Measurements from ENCODE around the gene DOK3. TPM values are rescaled to one million over a fixed set of nuclear protein-coding genes. Genes with fewer than 3 reads are reported as not detected.

Gene DOK3
- total and polyA plus RNA-seq, 2 donors (not counting 1 experiment from before 2014, with no cell fraction given), result 103 to 115 TPM

- Mint-ChIP-seq H3K4me3 (peak overlapping the region; percentile 93), H3K27ac (peak overlapping the region; percentile 32), H3K9me3 (ENCODE audit: insufficient read depth) (no peaks in the 10 kb centered on the region), H3K4me1 (peaks cover 32% of the 10 kb centered on the region), H3K27me3 (no peaks in the 10 kb centered on the region)
- DNase-seq, result no peak
- H3K4me2 ChIP-seq (replicated peaks; ENCODE audit: low read depth, low read length, poor library complexity, severe bottlenecking), result peak overlapping the region; percentile 96
- peak overlapping the region; percentile 28 to 84 (median 77) for H3K4me3 ChIP-seq (ENCODE audit: control extremely low read depth in 1 of 5, extremely low read depth in 1 of 5, insufficient read depth in 1 of 5, low read depth in 2 of 5, low read length in 4 of 5)
- ChIA-PET POLR2A (no interaction called here), CTCF (interaction anchor here (0.9 to 1.3 kb wide), 2 partner anchors 52 to 149 kb away, joined by 3 to 7 read pairs; no protein-coding TSS in a partner anchor)
- no peak for ATAC-seq (ENCODE audit: low read depth)
- WGBS (ENCODE audit: insufficient coverage), result under 1% methylated on average over 71 of the region's 72 CpGs
- H3K36me3 ChIP-seq (replicated peaks in 1 of 2; ENCODE audit: control extremely low read depth in 1 of 2, control insufficient read depth in 1 of 2, extremely low read depth in 1 of 2, insufficient read depth in 2 of 2, low read length in 1 of 2), result peaks cover 2 to 15% of the 10 kb centered on the region in 2 experiments
- H3K9ac ChIP-seq (ENCODE audit: low read length), result peak overlapping the region; percentile 85
- peaks cover 36% of the 10 kb centered on the region for H4K20me1 ChIP-seq (ENCODE audit: control insufficient read depth, insufficient read depth, low read length, poor library complexity, severe bottlenecking)
- H3K79me2 ChIP-seq (ENCODE audit: control insufficient read depth, insufficient read depth, low read length), result peaks cover 62% of the 10 kb centered on the region
- peaks cover 18 to 26% of the 10 kb centered on the region in 2 donors for H3K4me1 ChIP-seq (ENCODE audit: control insufficient read depth in 2 of 2, insufficient read depth in 2 of 2, low read length in 2 of 2)
- peak overlapping the region; percentile 89 for H2AFZ ChIP-seq (ENCODE audit: insufficient read depth, low read depth, low read length, poor library complexity, severe bottlenecking)
- TF ChIP-seq CTCF (IDR thresholded peaks at IDR 0.05) (no peak), EZH2 (IDR thresholded peaks at IDR 0.05; ENCODE audit: borderline replicate concordance, insufficient read depth, low read depth, low read length, poor library complexity, severe bottlenecking) (no peak)
- no peaks in the 10 kb centered on the region for H3K9me3 ChIP-seq (ENCODE audit: control extremely low read depth in 1 of 3, control insufficient read depth in 2 of 3, insufficient read depth in 1 of 3, low read length in 2 of 3)
- H3K27ac ChIP-seq (ENCODE audit: low read length in 2 of 2), result peak overlapping the region in 1 of 2 donors; percentile 66
- intact Hi-C loops (cut with micrococcal nuclease), result loop anchor here (1.0 to 2.0 kb wide), 3 partner anchors 38 to 47 kb away; partner anchors contain the start of genes B4GALT7, DDX41 and TMED9
- H3K27me3 ChIP-seq (replicated peaks in 1 of 4; ENCODE audit: control extremely low read depth in 1 of 4, control insufficient read depth in 3 of 4, insufficient read depth in 4 of 4, low read length in 3 of 4), result no peaks in the 10 kb centered on the region
Observed at GRCh38 chr5:177553671-177554429, 44.2 kb upstream of the DOK3 start.
